K562 (cell line): ENCODE results near the gene DDR1. TPM values are rescaled to one million over a fixed set of nuclear protein-coding genes. Genes with fewer than 3 reads are reported as not detected.
A peak's percentile ranks its signal among the peaks of the same experiment; 100 is the strongest.

Experiments
- ARID1B ChIP-seq: fragments of 450-650 bp; IDR thresholded peaks from 2 replicates; pipeline ENCODE4 v1.6.1; 2016; ENCODE audit warnings: antibody characterized with exemption, mild to moderate bottlenecking, inconsistent platforms
- ARID2 ChIP-seq: fragments of 450-650 bp; IDR thresholded peaks from 2 replicates; pipeline ENCODE4 v1.6.1; 2017; ENCODE audit warnings: antibody characterized with exemption, mild to moderate bottlenecking
- CCNT2 ChIP-seq: IDR thresholded peaks from 2 replicates; pipeline ENCODE4 v1.6.1; 2011; ENCODE audit warnings: borderline replicate concordance, low read depth, mild to moderate bottlenecking, moderate library complexity, mixed read lengths, low read length; ENCODE audit not compliant: insufficient read length; ENCODE audit errors: extremely low read depth
- EHMT2 ChIP-seq: fragments of 450-650 bp; IDR thresholded peaks from 2 replicates; pipeline ENCODE4 v1.6.1; 2018; ENCODE audit warnings: antibody characterized with exemption
- FOXJ3 ChIP-seq: sonication (generic); formaldehyde crosslinking; IDR thresholded peaks from 2 replicates; pipeline ENCODE4 v1.4.0; 2020; ENCODE audit warnings: mild to moderate bottlenecking, missing genetic modification reagents
- HDAC1 ChIP-seq, 2 experiments: fragments of 450-650 bp; IDR thresholded peaks; 2 replicates each; pipeline ENCODE4 v1.6.1; 2016 to 2017; ENCODE audit warnings: inconsistent platforms in 1 of 2, mild to moderate bottlenecking in 1 of 2, moderate library complexity in 1 of 2
- IRF2 ChIP-seq: sonication (generic); formaldehyde crosslinking; IDR thresholded peaks from 2 replicates; pipeline ENCODE4 v1.8.1; 2022; ENCODE audit warnings: mild to moderate bottlenecking, missing genetic modification reagents
- KLF16 ChIP-seq: IDR thresholded peaks from 2 replicates; pipeline ENCODE4 v1.6.1; 2016; ENCODE audit warnings: antibody characterized with exemption
- RAD51 ChIP-seq: fragments of 450-650 bp; IDR thresholded peaks from 2 replicates; pipeline ENCODE4 v1.7.1; 2016; ENCODE audit warnings: low read depth, mild to moderate bottlenecking, borderline replicate concordance
- SMARCA5 ChIP-seq: fragments of 450-650 bp; IDR thresholded peaks from 2 replicates; pipeline ENCODE4 v1.6.1; 2016
- ZBTB40 ChIP-seq, 2 experiments: fragments of 450-650 bp in 1 of 2; sonication (generic) in 1 of 2; formaldehyde crosslinking in 1 of 2; IDR thresholded peaks; 2 replicates each; pipeline versions ENCODE4 v1.7.1 to v1.9.0; 2016 to 2022; ENCODE audit warnings: inconsistent platforms in 1 of 2, mild to moderate bottlenecking in 1 of 2, missing genetic modification reagents in 1 of 2
- ZNF212 ChIP-seq: fragments of 450-650 bp; formaldehyde crosslinking; IDR thresholded peaks from 2 replicates; pipeline ENCODE4 v1.4.0; 2020; ENCODE audit warnings: mild to moderate bottlenecking
- ZNF253 ChIP-seq: fragments of 250-450 bp; sonication (Bioruptor Pico); conservative IDR thresholded peaks from 2 replicates; pipeline ENCODE4 v1.6.1; 2021; ENCODE audit warnings: mild to moderate bottlenecking
- polyA plus RNA-seq, 8 experiments: library from polyadenylated mRNA; depleted of rRNA in 4 of 8; stranded (reverse) in 5 of 8; unstranded in 3 of 8; fragments of >200 nt; fragmentation: Nextera tagmentation in 2 of 8; fragmentation: Illumina TruSeq in 1 of 8; extraction: Ambion mirVana in 2 of 8; extraction: Trizol in 1 of 8; gene quantifications; 2 replicates each; pipeline versions ENCODE4 v1.2.1 to v1.2.3, GENCODE V29; 2011 to 2014; ENCODE audit warnings: inconsistent platforms in 1 of 8, missing spikeins in 1 of 8
- total RNA-seq, 7 experiments: library from RNA; depleted of rRNA in 6 of 7; stranded (reverse); fragments of >200 nt in 6 of 7; fragmentation: Illumina TruSeq in 2 of 7; extraction: Trizol in 2 of 7; gene quantifications; 2 replicates each; pipeline versions ENCODE4 v1.2.1 to v1.2.3, GENCODE V29; 2011 to 2021; ENCODE audit warnings: low replicate concordance in 1 of 7
- TF ChIP-seq, protein P1 (sequence below), 2 experiments: fragments of 450-650 bp; conservative IDR thresholded peaks; 2 replicates each; pipeline ENCODE4 v1.6.1; 2017; ENCODE audit warnings: mild to moderate bottlenecking in 2 of 2, moderate library complexity in 2 of 2
- TF ChIP-seq, protein P2 (sequence below): fragments of 450-650 bp; IDR thresholded peaks from 2 replicates; pipeline ENCODE4 v1.6.1; 2017; ENCODE audit warnings: antibody characterized with exemption

The DDR1 gene
- total and polyA plus RNA-seq, 9 of the 15 experiments (the other 6 are each of a cell fraction or from before 2014, with no cell fraction given): 1.4 to 44.6 (median 12.2) TPM

DNA sequence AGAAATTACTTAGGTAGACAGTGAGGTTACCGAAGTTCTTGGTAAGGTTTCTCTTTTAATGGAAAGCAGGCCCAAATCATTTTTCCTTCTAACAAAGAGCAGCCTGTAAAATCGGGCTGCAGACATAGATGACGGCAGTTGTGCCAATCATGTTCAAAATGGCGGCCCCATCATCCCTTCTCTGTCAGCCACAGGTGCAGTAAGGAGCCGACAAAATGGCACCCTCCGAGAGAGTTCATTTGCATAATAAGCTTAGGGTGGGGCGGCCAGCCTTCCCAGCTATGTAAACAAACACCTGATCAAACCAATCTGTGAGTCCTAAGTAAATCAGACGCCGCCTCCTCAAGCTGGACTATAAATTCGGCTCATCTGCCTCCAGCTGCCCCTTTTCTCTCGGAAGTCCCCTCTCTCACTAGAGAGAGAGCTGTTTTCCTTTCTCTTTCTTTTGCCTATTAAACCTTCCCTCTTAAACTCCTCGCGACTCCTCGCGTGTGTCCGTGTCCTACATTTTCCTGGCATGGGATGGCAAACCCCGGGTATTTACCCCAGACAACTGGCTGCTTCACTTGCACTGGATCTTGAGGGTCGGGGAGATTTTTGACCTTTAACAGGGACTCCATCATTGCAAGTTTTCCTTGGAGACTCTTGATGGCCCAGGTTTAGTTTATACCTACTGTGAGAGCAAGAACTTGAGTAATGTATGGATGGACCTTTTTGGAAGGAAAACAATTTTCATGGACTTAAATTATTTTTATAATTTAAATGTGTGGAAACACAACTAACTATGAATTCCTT is 8.9 kb upstream of the DDR1 start (continued):
- TF ChIP-seq, protein P1, sequence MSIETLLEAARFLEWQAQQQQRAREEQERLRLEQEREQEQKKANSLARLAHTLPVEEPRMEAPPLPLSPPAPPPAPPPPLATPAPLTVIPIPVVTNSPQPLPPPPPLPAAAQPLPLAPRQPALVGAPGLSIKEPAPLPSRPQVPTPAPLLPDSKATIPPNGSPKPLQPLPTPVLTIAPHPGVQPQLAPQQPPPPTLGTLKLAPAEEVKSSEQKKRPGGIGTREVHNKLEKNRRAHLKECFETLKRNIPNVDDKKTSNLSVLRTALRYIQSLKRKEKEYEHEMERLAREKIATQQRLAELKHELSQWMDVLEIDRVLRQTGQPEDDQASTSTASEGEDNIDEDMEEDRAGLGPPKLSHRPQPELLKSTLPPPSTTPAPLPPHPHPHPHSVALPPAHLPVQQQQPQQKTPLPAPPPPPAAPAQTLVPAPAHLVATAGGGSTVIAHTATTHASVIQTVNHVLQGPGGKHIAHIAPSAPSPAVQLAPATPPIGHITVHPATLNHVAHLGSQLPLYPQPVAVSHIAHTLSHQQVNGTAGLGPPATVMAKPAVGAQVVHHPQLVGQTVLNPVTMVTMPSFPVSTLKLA (conservative IDR thresholded peaks at IDR 0.05): peak in 1 of 2 experiments; percentile 38; a peak in 2 of 4 replicates
- TF ChIP-seq ARID2: no peak
- no peak for TF ChIP-seq FOXJ3
- TF ChIP-seq KLF16: no peak
- TF ChIP-seq, protein P2, sequence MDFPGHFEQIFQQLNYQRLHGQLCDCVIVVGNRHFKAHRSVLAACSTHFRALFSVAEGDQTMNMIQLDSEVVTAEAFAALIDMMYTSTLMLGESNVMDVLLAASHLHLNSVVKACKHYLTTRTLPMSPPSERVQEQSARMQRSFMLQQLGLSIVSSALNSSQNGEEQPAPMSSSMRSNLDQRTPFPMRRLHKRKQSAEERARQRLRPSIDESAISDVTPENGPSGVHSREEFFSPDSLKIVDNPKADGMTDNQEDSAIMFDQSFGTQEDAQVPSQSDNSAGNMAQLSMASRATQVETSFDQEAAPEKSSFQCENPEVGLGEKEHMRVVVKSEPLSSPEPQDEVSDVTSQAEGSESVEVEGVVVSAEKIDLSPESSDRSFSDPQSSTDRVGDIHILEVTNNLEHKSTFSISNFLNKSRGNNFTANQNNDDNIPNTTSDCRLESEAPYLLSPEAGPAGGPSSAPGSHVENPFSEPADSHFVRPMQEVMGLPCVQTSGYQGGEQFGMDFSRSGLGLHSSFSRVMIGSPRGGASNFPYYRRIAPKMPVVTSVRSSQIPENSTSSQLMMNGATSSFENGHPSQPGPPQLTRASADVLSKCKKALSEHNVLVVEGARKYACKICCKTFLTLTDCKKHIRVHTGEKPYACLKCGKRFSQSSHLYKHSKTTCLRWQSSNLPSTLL: no peak
- TF ChIP-seq ZBTB40 (IDR thresholded peaks at IDR 0.05): no peak
- TF ChIP-seq ZBTB40 (CRISPR knock-in tag; IDR thresholded peaks at IDR 0.05): no peak
- TF ChIP-seq ZNF212: no peak
- no peak for TF ChIP-seq SMARCA5
- no peak for TF ChIP-seq RAD51
- no peak; a peak in 1 of 4 replicates for TF ChIP-seq HDAC1 (IDR thresholded peaks at IDR 0.05)
- peak; percentile 45; the same call in 1 of the 2 replicates for TF ChIP-seq EHMT2
- no peak for TF ChIP-seq CCNT2
- TF ChIP-seq ZNF253 (CRISPR knock-in tag): no peak
- no peak for TF ChIP-seq IRF2 (CRISPR knock-in tag)
- TF ChIP-seq ARID1B: 0 out of 2 replicates have a peak, but pooled peaks have one; percentile 37
